ENCODE data around the gene GGTLC2.
A peak's percentile ranks its signal among the peaks of the same experiment; 100 is the strongest.
"Not testable (repeated sequence)": the region's sequence is repeated elsewhere in the genome, so short reads cannot be mapped to it uniquely, and the experiment has no call there.

The GGTLC2 gene

DNA sequence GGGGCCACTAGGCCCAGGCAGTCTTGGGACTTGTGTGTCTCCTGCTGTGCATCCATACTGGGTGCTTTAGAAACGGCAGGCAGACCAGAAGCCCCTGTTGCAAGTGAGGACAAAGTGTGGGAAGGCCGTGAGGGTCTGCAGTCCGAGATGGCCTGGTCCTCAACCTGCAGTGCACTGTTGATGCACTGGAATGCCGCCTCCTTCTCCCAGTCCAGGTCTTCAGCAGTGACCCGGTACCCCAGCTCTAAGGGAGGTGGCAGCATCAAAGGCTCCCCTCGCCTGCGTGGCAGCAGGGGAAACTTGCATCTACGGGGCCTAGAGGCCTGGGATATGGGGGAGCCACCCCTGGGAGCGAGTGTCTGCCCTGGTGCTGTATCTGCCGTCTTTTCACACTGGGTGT, 2.2 kb upstream of the GGTLC2 start:
- DNase-seq (ENCODE audit: low read depth); H3K9ac ChIP-seq (ENCODE audit: low read length); H3K36me3 ChIP-seq (ENCODE audit: control insufficient read depth, insufficient read depth, low read length, severe bottlenecking); H3K9me3 ChIP-seq (ENCODE audit: control insufficient read depth, low read length); H3K4me3 ChIP-seq (ENCODE audit: low read length); H3K27me3 ChIP-seq (replicated peaks; ENCODE audit: control insufficient read depth, insufficient read depth, low read length); H3K4me1 ChIP-seq (ENCODE audit: control insufficient read depth, insufficient read depth, low read length): not testable (repeated sequence)

DNA sequence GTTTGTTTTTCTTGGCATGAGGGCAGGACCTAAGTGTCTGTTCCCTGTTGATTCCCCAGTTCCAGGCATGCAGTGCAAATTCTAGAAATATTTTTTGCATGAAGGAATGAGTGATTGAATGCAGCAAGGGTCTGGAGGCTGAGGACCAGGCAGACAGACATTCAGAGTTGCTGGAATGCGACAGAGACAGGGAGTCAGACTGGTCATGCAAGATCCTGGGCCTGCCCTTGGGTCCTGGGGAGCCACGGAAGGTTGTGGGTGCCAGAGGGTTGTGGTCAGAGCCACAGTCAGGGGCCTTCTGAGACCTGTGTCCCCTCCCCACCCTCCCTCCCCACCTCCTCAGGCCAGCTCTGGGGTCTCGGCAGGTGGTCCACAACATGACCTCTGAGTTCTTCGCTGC, 1.6 kb downstream of the GGTLC2 start:
- H3K9me3 ChIP-seq (ENCODE audit: control insufficient read depth, low read length); H3K36me3 ChIP-seq (ENCODE audit: control insufficient read depth, insufficient read depth, low read length, severe bottlenecking); H3K4me1 ChIP-seq (ENCODE audit: control insufficient read depth, insufficient read depth, low read length); H3K27me3 ChIP-seq (replicated peaks; ENCODE audit: control insufficient read depth, insufficient read depth, low read length); H3K4me3 ChIP-seq (ENCODE audit: low read length); DNase-seq (ENCODE audit: low read depth); H3K9ac ChIP-seq (ENCODE audit: low read length): not testable (repeated sequence)

DNA sequence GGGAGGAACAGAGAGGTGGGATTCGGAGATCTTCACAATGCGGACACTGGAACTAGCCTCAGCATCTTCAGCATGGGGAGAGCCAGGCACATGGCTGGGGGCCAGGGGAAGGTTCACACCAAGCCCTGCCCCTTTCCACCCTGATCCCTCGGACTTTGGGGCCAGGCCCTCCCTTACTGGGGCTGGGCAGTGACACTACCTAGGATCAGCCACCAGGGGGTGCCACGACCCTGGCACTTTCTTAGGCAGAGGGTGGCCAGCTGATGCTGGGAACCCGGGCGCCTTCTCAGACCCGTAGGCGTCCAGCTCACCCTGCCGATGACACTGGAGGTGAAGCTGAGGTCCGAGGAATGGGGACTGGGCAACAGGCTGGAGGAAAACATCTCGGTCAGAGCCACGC, 3.5 kb downstream of the GGTLC2 start:
- H3K4me3 ChIP-seq (ENCODE audit: low read length); H3K9ac ChIP-seq (ENCODE audit: low read length); H3K36me3 ChIP-seq (ENCODE audit: control insufficient read depth, insufficient read depth, low read length, severe bottlenecking); H3K27me3 ChIP-seq (replicated peaks; ENCODE audit: control insufficient read depth, insufficient read depth, low read length); H3K4me1 ChIP-seq (ENCODE audit: control insufficient read depth, insufficient read depth, low read length); DNase-seq (ENCODE audit: low read depth); H3K9me3 ChIP-seq (ENCODE audit: control insufficient read depth, low read length): not testable (repeated sequence)

DNA sequence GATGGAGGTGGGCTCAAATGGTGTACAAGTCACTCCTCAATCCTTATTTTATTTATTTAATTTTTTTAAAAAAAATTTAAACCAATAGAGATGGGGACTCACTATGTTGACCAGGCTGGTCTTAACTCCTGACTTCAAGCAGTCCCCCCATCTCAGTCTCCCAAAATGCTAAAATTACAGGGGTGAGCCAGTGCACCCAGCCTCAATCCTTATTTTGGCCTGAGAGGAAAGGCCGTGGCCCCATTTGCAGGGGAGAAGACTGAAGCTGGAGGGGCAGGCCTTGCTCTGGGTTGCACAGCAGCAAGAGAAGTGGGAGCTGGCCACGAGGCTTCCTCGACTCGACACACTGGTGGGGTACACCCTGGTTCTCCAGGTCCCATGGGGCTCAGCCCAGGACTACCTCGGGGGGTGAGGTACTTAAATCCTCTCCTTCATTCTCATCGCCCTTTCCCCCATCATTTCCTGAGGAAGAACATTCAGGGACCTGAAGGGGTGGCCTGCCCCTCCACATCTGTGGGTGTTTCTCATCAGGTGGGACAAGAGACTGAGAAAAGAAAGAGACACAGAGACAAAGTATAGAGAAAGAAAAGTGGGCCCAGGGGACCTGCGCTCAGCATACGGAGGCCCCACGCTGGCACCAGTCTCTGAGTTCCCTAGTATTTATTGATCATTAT, 4.6 kb downstream of the GGTLC2 start:
- not testable (repeated sequence) for H3K36me3 ChIP-seq (ENCODE audit: control insufficient read depth, insufficient read depth, low read length, severe bottlenecking); H3K9me3 ChIP-seq (ENCODE audit: control insufficient read depth, low read length); H3K27me3 ChIP-seq (replicated peaks; ENCODE audit: control insufficient read depth, insufficient read depth, low read length); H3K9ac ChIP-seq (ENCODE audit: low read length); H3K4me1 ChIP-seq (ENCODE audit: control insufficient read depth, insufficient read depth, low read length); H3K4me3 ChIP-seq (ENCODE audit: low read length); DNase-seq (ENCODE audit: low read depth)

DNA sequence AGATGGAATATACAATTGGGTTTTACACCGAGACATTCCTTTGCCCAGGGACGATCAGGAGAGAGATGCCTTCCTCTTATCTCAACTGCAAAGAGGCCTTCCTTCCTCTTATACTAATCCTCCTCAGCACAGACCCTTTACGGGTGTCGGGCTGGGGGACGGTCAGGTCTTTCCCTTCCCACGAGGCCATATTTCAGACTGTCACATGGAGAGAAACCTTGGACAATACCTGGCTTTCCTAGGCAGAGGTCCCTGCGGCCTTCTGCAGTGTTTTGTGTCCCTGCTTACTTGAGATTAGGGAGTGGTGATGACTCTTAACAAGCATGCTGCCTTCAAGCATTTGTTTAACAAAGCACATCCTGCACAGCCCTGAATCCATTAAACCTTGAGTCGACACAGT, 5.3 kb downstream of the GGTLC2 start:
- not testable (repeated sequence) for DNase-seq (ENCODE audit: low read depth); H3K4me3 ChIP-seq (ENCODE audit: low read length); H3K9ac ChIP-seq (ENCODE audit: low read length); H3K9me3 ChIP-seq (ENCODE audit: control insufficient read depth, low read length); H3K27me3 ChIP-seq (replicated peaks; ENCODE audit: control insufficient read depth, insufficient read depth, low read length); H3K36me3 ChIP-seq (ENCODE audit: control insufficient read depth, insufficient read depth, low read length, severe bottlenecking); H3K4me1 ChIP-seq (ENCODE audit: control insufficient read depth, insufficient read depth, low read length)

DNA sequence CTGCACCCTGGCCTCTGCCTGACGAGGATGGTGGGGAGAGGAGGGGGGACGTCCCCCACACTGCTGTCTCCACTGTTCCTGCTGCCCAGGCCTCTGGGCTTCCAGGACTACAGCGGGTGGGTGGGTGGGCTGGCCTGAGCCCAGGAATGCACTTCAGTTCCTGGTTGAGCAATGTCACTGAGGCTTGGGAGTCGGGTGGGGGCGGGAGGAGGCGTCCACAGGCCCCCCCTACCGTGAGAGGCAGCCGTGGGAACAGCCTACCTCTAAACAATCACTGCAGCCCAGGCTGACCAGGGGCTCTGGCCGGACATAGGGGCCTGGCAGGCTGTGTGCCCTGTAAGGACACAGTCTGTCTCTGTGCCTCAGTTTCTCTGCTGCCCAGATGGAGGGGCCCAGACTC, 6.0 kb downstream of the GGTLC2 start:
- not testable (repeated sequence) for H3K36me3 ChIP-seq (ENCODE audit: control insufficient read depth, insufficient read depth, low read length, severe bottlenecking); DNase-seq (ENCODE audit: low read depth); H3K4me3 ChIP-seq (ENCODE audit: low read length)

DNA sequence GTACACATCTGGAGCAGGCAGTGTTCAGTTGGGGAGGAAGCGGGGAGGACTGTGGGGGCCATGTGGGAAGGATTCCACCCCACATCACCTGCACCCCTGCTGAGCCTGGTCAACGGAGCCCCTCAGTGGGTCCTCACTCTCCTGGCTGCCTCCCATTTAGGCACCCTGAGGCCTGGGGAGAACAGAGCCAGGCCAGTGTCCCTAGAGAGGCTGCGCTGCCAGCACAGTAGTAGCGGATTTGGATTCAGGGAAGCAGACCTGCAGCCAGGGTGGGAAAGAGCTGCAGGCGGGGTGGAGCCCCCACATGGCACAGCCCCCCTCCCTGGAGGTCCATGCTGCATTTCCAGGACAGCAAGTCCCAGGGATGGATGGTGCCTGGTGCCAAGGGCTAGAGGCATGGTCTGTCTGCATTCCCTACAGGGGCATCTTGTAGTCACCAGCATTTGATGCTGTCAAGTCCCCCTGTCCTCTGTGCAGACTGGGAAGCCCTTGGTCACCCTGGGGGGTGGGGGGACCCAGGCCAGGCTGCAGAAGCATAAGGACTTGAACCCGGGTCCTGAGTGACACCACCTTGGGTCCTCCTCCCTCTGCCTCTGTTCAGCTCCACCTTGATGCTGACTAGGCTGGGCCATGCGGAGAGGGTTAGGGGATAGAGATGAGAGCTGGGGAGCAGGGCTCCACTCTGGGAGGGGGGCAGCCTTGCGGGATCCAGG, 6.5 kb downstream of the GGTLC2 start:
- H3K4me1 ChIP-seq (ENCODE audit: control insufficient read depth, insufficient read depth, low read length); DNase-seq (ENCODE audit: low read depth); H3K27me3 ChIP-seq (replicated peaks; ENCODE audit: control insufficient read depth, insufficient read depth, low read length); H3K4me3 ChIP-seq (ENCODE audit: low read length); H3K9ac ChIP-seq (ENCODE audit: low read length); H3K9me3 ChIP-seq (ENCODE audit: control insufficient read depth, low read length); H3K36me3 ChIP-seq (ENCODE audit: control insufficient read depth, insufficient read depth, low read length, severe bottlenecking): not testable (repeated sequence)

More for the DNA sequence above, 6.0 kb downstream of the GGTLC2 start:
- not testable (repeated sequence) for H3K9me3 ChIP-seq (ENCODE audit: control insufficient read depth, low read length); H3K27me3 ChIP-seq (replicated peaks; ENCODE audit: control insufficient read depth, insufficient read depth, low read length); H3K9ac ChIP-seq (ENCODE audit: low read length); H3K4me1 ChIP-seq (ENCODE audit: control insufficient read depth, insufficient read depth, low read length)

DNA sequence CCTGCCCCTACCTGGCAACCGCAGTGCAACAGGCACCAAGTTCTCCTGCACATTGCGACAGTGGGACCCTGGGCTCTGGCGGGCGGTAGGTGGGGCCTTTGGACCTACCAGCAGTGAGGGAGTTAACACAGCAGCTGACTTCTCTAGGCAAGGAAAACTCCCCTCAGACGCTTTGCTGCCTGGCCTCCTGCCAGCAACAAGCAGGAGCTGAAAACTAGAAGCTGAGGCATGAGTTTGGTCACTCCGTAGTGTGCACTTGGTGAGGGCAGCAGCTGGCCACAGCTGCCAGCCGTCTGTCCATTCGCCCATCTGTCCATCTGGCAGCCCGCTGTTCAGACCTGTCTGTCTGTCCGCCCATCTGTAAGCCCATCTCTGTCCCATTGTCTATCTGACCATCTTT, 7.2 kb downstream of the GGTLC2 start:
- not testable (repeated sequence) for H3K9ac ChIP-seq (ENCODE audit: low read length); H3K36me3 ChIP-seq (ENCODE audit: control insufficient read depth, insufficient read depth, low read length, severe bottlenecking); H3K4me1 ChIP-seq (ENCODE audit: control insufficient read depth, insufficient read depth, low read length); H3K4me3 ChIP-seq (ENCODE audit: low read length); H3K9me3 ChIP-seq (ENCODE audit: control insufficient read depth, low read length); H3K27me3 ChIP-seq (replicated peaks; ENCODE audit: control insufficient read depth, insufficient read depth, low read length)
- DNase-seq (ENCODE audit: low read depth): peak; percentile 5

DNA sequence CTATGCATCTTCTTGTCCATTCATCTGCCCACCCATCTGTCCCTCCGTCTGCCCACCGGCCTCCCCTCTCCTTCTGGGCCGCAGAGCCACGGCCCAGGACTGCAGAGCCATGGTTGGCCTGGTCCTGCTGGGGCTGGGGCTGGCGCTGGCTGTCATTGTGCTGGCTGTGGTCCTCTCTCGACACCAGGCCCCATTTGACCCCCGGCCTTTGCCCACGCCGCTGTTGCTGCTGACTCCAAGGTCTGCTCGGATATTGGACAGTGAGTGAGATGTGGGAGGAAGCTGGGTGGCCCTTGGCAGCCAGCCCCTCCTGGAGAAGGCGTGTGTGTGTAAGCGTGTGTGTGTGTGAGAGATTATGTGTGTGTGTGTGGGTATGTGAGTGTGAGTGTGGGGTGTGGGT, 7.7 kb downstream of the GGTLC2 start:
- not testable (repeated sequence) for H3K4me1 ChIP-seq (ENCODE audit: control insufficient read depth, insufficient read depth, low read length); H3K4me3 ChIP-seq (ENCODE audit: low read length); DNase-seq (ENCODE audit: low read depth); H3K36me3 ChIP-seq (ENCODE audit: control insufficient read depth, insufficient read depth, low read length, severe bottlenecking); H3K9ac ChIP-seq (ENCODE audit: low read length); H3K9me3 ChIP-seq (ENCODE audit: control insufficient read depth, low read length); H3K27me3 ChIP-seq (replicated peaks; ENCODE audit: control insufficient read depth, insufficient read depth, low read length)

DNA sequence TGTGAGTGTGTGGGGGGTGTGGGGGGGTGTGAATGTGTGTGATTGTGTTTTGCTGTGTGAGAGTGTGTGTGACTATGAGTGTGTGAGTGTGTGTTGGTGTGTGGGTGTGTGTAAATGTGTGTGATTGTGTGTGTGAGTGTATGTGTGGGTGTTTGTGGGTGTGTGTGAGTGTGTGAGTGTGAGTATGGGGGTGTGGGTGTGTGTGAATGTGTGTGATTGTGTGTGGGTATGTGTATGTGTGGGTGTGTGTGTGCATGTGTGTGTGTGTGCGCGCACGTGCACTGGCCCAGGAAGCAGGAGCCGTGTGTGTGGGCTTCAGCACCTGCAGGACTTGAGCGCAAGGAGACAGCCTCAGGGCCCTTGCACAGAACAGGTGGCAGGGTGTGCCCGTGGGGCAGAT, 8.2 kb downstream of the GGTLC2 start:
- H3K9ac ChIP-seq (ENCODE audit: low read length); H3K9me3 ChIP-seq (ENCODE audit: control insufficient read depth, low read length); H3K27me3 ChIP-seq (replicated peaks; ENCODE audit: control insufficient read depth, insufficient read depth, low read length); H3K36me3 ChIP-seq (ENCODE audit: control insufficient read depth, insufficient read depth, low read length, severe bottlenecking); H3K4me1 ChIP-seq (ENCODE audit: control insufficient read depth, insufficient read depth, low read length); DNase-seq (ENCODE audit: low read depth); H3K4me3 ChIP-seq (ENCODE audit: low read length): not testable (repeated sequence)

DNA sequence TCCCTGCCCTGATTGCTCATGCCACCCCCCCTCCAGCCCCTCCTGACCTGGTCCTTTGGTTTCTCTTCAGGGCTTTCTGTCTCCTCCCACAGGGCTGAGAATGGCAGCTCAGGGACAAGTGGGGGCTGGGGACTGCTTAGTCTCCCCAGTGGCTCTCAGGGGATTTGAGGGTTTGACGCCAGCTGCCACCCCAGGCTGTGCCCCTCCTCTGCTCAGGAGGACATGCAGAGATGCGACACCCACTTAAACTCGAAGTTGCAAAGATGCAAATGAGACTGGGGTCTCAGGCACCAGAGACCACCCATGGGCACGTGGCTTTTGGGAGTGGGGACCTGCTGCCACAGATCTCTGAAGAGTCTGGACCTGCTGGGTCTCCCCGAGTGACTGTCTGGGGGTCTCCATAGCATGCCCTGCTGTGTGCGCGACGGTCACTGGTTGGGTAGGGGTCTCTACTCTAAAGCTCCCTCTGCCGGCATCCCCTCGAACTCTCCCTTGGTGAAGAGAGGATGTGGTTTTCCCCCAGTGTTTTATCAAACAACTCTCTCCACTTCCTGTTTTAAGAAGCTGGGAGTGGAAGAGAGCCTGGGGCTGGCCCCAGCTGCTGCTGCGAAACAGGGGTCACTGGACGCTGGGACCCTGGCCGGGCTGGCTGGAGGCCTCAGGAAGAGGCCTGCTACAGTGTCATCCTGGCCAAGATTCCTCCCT, 9.4 kb downstream of the GGTLC2 start:
- not testable (repeated sequence) for H3K36me3 ChIP-seq (ENCODE audit: control insufficient read depth, insufficient read depth, low read length, severe bottlenecking); H3K9ac ChIP-seq (ENCODE audit: low read length); H3K4me3 ChIP-seq (ENCODE audit: low read length); DNase-seq (ENCODE audit: low read depth); H3K9me3 ChIP-seq (ENCODE audit: control insufficient read depth, low read length); H3K4me1 ChIP-seq (ENCODE audit: control insufficient read depth, insufficient read depth, low read length)
- peaks cover 22% of the 10 kb centered on the region for H3K27me3 ChIP-seq (replicated peaks; ENCODE audit: control insufficient read depth, insufficient read depth, low read length)

Data from adipocyte (in vitro differentiated cells).